WERI-Rb-1 (cell line): ENCODE results near the gene ZNF821.
"Not testable (repeated sequence)": the region's sequence is repeated elsewhere in the genome, so short reads cannot be mapped to it uniquely, and the experiment has no call there.

Experiments used
- DNase-seq: peaks from one replicate; pipeline ENCODE4 v3.0.0-alpha.2; 2020
- H3K27ac ChIP-seq: fragments of 250-450 bp; sonication (Bioruptor Pico); 2 replicates; pipeline ENCODE4 v1.5.1; 2020; ENCODE audit warnings: mild to moderate bottlenecking, moderate library complexity
- H3K27me3 ChIP-seq: fragments of 250-450 bp; sonication (Bioruptor Pico); 2 replicates; pipeline ENCODE4 v1.5.1; 2021; ENCODE audit warnings: mild to moderate bottlenecking, low read depth, moderate library complexity; ENCODE audit not compliant: insufficient read depth, severe bottlenecking
- H3K36me3 ChIP-seq: fragments of 250-450 bp; sonication (Bioruptor Pico); 2 replicates; pipeline ENCODE4 v1.5.1; 2020; ENCODE audit warnings: mild to moderate bottlenecking, moderate library complexity
- H3K4me3 ChIP-seq: 2 replicates; pipeline ENCODE4 v1.5.1; 2011; ENCODE audit warnings: low read depth, mild to moderate bottlenecking, control low read depth, low read length
- H3K9me3 ChIP-seq: fragments of 250-450 bp; sonication (Bioruptor Pico); 2 replicates; pipeline ENCODE4 v1.5.1; 2021; ENCODE audit warnings: mild to moderate bottlenecking, moderate library complexity; ENCODE audit not compliant: severe bottlenecking
- CTCF ChIP-seq: IDR thresholded peaks from 2 replicates; pipeline ENCODE4 v1.5.1; 2011; ENCODE audit warnings: low read depth, mild to moderate bottlenecking, control low read depth, inconsistent platforms, low read length

The ZNF821 gene

GRCh38 chr16:71830359-71830758 is 53.6 kb downstream of the ZNF821 start:
- Histone ChIP-seq H3K27ac (no peak overlapping the region), H3K36me3 (no peaks in the 10 kb centered on the region), H3K27me3 (no peaks in the 10 kb centered on the region), H3K9me3 (no peaks in the 10 kb centered on the region), H3K4me3 (no peak overlapping the region)
- no peak for DNase-seq
- no peak for TF ChIP-seq CTCF

GRCh38 chr16:71826533-71827017 is 57.4 kb downstream of the ZNF821 start:
- Histone ChIP-seq H3K36me3 (no peaks in the 10 kb centered on the region), H3K27me3 (no peaks in the 10 kb centered on the region), H3K9me3 (no peaks in the 10 kb centered on the region), H3K4me3 (no peak overlapping the region), H3K27ac (no peak overlapping the region)
- no peak for TF ChIP-seq CTCF
- DNase-seq, result no peak

- DNase-seq, H3K4me3 ChIP-seq, H3K27ac ChIP-seq, H3K36me3 ChIP-seq, H3K27me3 ChIP-seq, H3K9me3 ChIP-seq: not testable (repeated sequence)
Measured at GRCh38 chr16:71817155-71817500, 66.9 kb downstream of the ZNF821 start.

- no peak overlapping the region for H3K27ac ChIP-seq
- no peak for DNase-seq
- no peak for TF ChIP-seq CTCF
Measured at GRCh38 chr16:71811261-71811803, 72.7 kb downstream of the ZNF821 start.

GRCh38 chr16:71810155-71810530 is 73.8 kb downstream of the ZNF821 start:
- H3K9me3 ChIP-seq, DNase-seq, H3K4me3 ChIP-seq, H3K36me3 ChIP-seq, H3K27ac ChIP-seq, H3K27me3 ChIP-seq: not testable (repeated sequence)

More at GRCh38 chr16:71811261-71811803, 72.7 kb downstream of the ZNF821 start:
- H3K36me3 ChIP-seq, result peaks cover 5% of the 10 kb centered on the region
- no peak overlapping the region for H3K4me3 ChIP-seq
- H3K9me3 ChIP-seq, result no peaks in the 10 kb centered on the region
- no peaks in the 10 kb centered on the region for H3K27me3 ChIP-seq
